Measurements from ENCODE around the gene SEMA6A. TPM values are rescaled to one million over a fixed set of nuclear protein-coding genes. Genes with fewer than 3 reads are reported as not detected.

SEMA6A gene
- total RNA-seq, 1 experiment from 2014 or later: 2.1 TPM

DNA sequence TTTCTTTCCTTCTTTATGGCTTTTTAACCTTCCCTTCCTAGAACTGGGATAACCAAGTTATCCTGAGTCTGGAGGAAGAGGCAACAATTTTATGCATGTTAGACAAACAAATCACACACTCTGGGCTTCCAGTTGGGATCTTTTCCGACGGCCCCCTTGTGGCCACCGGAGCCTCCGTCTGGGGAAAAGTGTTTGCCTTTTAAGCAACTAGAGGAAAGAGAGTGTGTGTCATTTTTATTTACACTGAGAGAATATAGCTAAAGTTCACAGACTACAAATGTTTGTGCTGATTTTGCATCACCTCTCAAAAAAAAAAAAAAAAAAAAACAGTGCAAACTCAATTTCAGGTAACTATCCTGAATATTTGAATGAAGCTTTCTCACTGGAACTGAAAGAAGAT is 126.2 kb downstream of the SEMA6A start:
- DNase-seq (ENCODE audit: unreplicated experiment): no peak
- CTCF ChIA-PET: no interaction called here
- Mint-ChIP-seq H3K9me3 (ENCODE audit: unreplicated experiment) (no peaks in the 10 kb centered on the region), H3K36me3 (ENCODE audit: insufficient read depth, unreplicated experiment) (no peaks in the 10 kb centered on the region), H3K4me1 (ENCODE audit: insufficient read depth, unreplicated experiment) (no peaks in the 10 kb centered on the region), H3K27ac (ENCODE audit: low read depth, unreplicated experiment) (no peak overlapping the region), H3K4me3 (ENCODE audit: unreplicated experiment) (no peak overlapping the region), H3K27me3 (ENCODE audit: insufficient read depth, unreplicated experiment) (no peaks in the 10 kb centered on the region)
- TF ChIP-seq, protein P1, sequence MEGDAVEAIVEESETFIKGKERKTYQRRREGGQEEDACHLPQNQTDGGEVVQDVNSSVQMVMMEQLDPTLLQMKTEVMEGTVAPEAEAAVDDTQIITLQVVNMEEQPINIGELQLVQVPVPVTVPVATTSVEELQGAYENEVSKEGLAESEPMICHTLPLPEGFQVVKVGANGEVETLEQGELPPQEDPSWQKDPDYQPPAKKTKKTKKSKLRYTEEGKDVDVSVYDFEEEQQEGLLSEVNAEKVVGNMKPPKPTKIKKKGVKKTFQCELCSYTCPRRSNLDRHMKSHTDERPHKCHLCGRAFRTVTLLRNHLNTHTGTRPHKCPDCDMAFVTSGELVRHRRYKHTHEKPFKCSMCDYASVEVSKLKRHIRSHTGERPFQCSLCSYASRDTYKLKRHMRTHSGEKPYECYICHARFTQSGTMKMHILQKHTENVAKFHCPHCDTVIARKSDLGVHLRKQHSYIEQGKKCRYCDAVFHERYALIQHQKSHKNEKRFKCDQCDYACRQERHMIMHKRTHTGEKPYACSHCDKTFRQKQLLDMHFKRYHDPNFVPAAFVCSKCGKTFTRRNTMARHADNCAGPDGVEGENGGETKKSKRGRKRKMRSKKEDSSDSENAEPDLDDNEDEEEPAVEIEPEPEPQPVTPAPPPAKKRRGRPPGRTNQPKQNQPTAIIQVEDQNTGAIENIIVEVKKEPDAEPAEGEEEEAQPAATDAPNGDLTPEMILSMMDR (IDR thresholded peaks at IDR 0.05; ENCODE audit: unreplicated experiment): no peak
- no TSS peak for BruUV-seq (replicated peaks)
- intact Hi-C loops (cut with micrococcal nuclease): no loop called here
- POLR2A ChIA-PET: no interaction called here

DNA sequence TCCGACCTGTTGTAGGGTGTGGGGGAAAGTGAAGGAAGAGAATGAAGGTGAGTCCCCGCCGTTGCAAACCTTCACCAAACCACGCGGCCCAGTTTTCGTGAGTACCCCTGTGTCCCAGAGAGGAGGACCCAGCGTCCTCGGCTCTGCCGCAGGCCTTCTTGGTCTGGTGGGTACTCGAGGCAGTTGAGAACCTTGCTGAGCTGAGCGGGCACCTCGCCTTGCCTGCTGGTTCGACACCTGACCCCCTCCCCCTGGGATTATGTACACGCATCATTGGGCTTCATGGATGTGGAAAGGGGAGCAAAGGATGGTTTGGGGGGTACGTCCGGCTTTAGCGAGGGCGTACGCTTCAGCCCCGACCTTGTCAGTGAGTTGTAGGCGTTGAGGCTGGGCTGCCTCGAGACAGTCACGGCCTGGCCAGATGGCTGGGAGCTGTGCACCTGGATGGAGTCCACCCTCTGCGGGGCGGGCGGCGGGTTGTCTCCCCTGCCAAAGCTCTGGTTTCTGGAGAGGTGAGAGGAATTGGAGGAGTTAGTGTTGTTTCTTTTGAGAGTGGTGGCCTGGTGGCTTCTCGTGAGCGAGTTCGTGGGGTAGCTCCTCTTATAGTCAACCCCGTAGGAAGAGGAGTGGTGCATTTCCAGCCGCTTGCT is 128.1 kb downstream of the SEMA6A start:
- DNase-seq (ENCODE audit: unreplicated experiment): no peak
- Mint-ChIP-seq H3K4me1 (ENCODE audit: insufficient read depth, unreplicated experiment) (peaks cover 7% of the 10 kb centered on the region), H3K36me3 (ENCODE audit: insufficient read depth, unreplicated experiment) (no peaks in the 10 kb centered on the region), H3K9me3 (ENCODE audit: unreplicated experiment) (no peaks in the 10 kb centered on the region), H3K27ac (ENCODE audit: low read depth, unreplicated experiment) (no peak overlapping the region), H3K27me3 (ENCODE audit: insufficient read depth, unreplicated experiment) (no peaks in the 10 kb centered on the region), H3K4me3 (ENCODE audit: unreplicated experiment) (no peak overlapping the region)
- intact Hi-C loops (cut with micrococcal nuclease): no loop called here
- CTCF ChIA-PET: interaction anchor here (0.6 kb wide), 1 partner anchor 10 kb away, joined by 3 read pairs; no protein-coding TSS in a partner anchor
- POLR2A ChIA-PET: no interaction called here
- BruUV-seq (replicated peaks): no TSS peak
- TF ChIP-seq, protein P1 (IDR thresholded peaks at IDR 0.05; ENCODE audit: unreplicated experiment): no peak

GRCh38 chr5:116445311-116445710 is 129.3 kb downstream of the SEMA6A start:
- DNase-seq (ENCODE audit: unreplicated experiment): no peak
- TF ChIP-seq, protein P1 (IDR thresholded peaks at IDR 0.05; ENCODE audit: unreplicated experiment): no peak
- CTCF ChIA-PET: interaction anchor here (0.7 kb wide), 1 partner anchor 1974 kb away, joined by 5 read pairs; no protein-coding TSS in a partner anchor
- peaks cover 7% of the 10 kb centered on the region for H3K4me1 Mint-ChIP-seq (ENCODE audit: insufficient read depth, unreplicated experiment)
- intact Hi-C loops (cut with micrococcal nuclease): no loop called here
- no peaks in the 10 kb centered on the region for H3K27me3 Mint-ChIP-seq (ENCODE audit: insufficient read depth, unreplicated experiment)
- H3K36me3 Mint-ChIP-seq (ENCODE audit: insufficient read depth, unreplicated experiment): no peaks in the 10 kb centered on the region
- no TSS peak for BruUV-seq (replicated peaks)
- no peaks in the 10 kb centered on the region for H3K9me3 Mint-ChIP-seq (ENCODE audit: unreplicated experiment)
- no peak overlapping the region for H3K4me3 Mint-ChIP-seq (ENCODE audit: unreplicated experiment)
- POLR2A ChIA-PET: no interaction called here
- no peak overlapping the region for H3K27ac Mint-ChIP-seq (ENCODE audit: low read depth, unreplicated experiment)

DNA sequence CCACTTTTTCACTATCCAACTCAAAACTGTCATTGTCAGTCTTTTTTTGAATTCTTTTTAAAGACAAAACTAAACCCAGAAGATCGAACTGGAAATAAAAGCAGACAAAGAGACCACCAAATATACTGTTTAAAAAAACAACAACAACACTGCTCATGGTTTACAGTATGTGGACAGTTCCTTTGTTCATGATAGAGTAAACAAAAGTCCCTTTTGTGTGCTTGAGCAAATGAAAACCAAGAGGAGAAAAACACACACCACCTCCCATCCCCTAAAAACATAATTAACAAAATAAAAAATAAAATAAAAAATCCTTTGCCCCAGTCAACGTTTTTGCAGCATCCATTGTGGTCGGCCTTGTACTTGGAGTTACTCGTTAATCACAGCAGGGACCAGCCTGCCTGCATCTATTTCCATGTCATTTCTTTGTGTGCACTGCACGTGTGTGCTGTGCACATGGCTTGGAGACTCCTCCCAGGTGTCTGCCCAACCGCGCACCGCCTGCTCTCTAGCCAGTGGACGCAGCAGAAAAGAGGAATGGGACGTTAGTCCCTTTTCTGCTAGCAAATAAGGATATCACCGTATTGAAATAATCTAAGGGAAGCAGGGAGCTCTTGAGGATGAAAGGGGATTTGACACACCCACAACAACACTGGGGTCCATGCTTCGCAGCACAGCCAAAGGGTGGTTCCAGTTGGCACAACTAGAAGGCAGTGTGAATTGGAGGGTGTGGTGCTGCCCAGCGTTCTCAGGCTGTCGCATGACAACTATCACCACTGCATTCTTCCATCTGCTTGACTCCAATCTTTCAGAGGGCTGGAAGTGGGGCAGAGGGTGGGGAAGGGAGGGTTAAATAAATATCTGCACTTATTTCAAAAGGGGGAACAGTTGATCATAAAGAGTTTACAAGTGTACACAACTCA is 130.0 kb downstream of the SEMA6A start:
- H3K4me1 Mint-ChIP-seq (ENCODE audit: insufficient read depth, unreplicated experiment): peaks cover 7% of the 10 kb centered on the region
- H3K27me3 Mint-ChIP-seq (ENCODE audit: insufficient read depth, unreplicated experiment): no peaks in the 10 kb centered on the region
- no peaks in the 10 kb centered on the region for H3K36me3 Mint-ChIP-seq (ENCODE audit: insufficient read depth, unreplicated experiment)
- TF ChIP-seq, protein P1 (IDR thresholded peaks at IDR 0.05; ENCODE audit: unreplicated experiment): no peak
- no peak for DNase-seq (ENCODE audit: unreplicated experiment)
- H3K27ac Mint-ChIP-seq (ENCODE audit: low read depth, unreplicated experiment): no peak overlapping the region
- H3K4me3 Mint-ChIP-seq (ENCODE audit: unreplicated experiment): no peak overlapping the region
- CTCF ChIA-PET: no interaction called here
- BruUV-seq (replicated peaks): no TSS peak
- no peaks in the 10 kb centered on the region for H3K9me3 Mint-ChIP-seq (ENCODE audit: unreplicated experiment)
- POLR2A ChIA-PET: no interaction called here
- intact Hi-C loops (cut with micrococcal nuclease): no loop called here

Data from MCF 10A (cell line).